HG03378 (cell line): ENCODE results near the gene PTPRK.

Experiments used
- ATAC-seq: cut with Tn5 transposase; IDR thresholded peaks from one replicate; pipeline ENCODE4 v1.9.1; 2021; ENCODE audit warnings: mild to moderate bottlenecking, moderate library complexity; ENCODE audit not compliant: unreplicated experiment

The PTPRK gene

GRCh38 chr6:127976796-127977195 is 543.6 kb downstream of the PTPRK start:
- no peak for ATAC-seq

GRCh38 chr6:127976111-127976510 is 544.3 kb downstream of the PTPRK start:
- no peak for ATAC-seq

GRCh38 chr6:127972815-127973214 is 547.6 kb downstream of the PTPRK start:
- no peak for ATAC-seq

- no peak for ATAC-seq
Observed at GRCh38 chr6:127971945-127972391, 548.4 kb downstream of the PTPRK start.

- ATAC-seq: no peak
Observed at GRCh38 chr6:127971386-127971785, 549.0 kb downstream of the PTPRK start.

- ATAC-seq: no peak
Observed at GRCh38 chr6:127969701-127970100, 550.7 kb downstream of the PTPRK start.

DNA sequence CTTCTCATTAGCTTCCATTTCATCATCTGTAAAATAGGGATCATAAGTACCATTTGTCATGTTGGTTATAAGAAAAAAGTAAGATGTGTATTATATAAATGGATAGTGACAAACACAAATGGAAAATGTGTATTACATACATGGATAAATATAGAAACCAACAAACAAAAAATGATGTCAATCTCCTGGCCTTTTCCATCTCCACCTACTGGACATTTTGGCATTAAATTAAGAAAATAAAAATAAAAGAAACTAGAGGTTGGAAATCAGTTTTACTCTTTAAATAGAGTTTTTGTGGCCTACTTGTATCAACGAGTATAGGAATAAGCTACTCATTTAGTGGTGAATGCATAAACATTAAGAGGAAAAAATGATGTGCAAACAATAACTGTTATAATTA is 552.0 kb downstream of the PTPRK start:
- no peak for ATAC-seq

GRCh38 chr6:127967708-127968107 is 552.7 kb downstream of the PTPRK start:
- ATAC-seq: no peak

DNA sequence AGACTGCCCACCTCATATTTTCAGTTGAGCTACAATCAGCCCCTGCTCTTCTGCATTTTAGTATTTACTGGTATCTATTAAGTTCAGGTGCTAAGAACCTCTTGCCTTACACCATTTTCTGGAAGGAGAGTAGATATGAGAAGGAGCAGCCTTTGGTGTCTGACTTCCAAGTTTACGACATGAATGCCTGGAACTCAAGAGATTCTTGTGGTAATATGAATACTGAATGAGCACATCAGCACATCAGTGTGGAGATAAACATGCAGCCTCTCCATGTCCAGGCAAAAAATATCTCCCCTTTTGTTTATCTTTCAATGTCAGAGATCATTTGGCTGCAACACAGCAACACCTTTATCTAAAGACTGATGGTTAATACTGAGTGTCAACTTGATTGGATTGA is 553.8 kb downstream of the PTPRK start:
- ATAC-seq: no peak

- ATAC-seq: no peak
Observed at GRCh38 chr6:127963495-127963894, 556.9 kb downstream of the PTPRK start.

DNA sequence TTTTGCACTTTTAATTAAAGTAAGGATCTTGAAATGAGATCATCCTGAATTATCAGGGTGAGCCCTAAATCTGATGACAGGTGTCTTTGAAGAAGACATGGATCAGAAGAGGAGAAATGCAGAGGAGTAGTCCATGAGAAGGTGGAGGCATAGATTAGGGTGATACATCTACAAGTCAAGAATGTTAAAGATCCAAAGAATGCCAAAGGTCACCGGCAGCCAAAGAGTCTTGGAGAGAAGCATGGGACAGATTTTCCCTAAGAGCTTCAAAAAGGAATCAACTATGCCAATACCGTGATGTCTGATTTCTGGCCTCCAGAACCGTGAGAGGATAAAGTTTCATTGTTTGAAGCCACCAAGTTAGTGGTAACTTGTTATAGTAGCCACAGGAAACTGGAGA is 560.5 kb downstream of the PTPRK start:
- no peak for ATAC-seq

- no peak for ATAC-seq
Observed at GRCh38 chr6:127956956-127957355, 563.4 kb downstream of the PTPRK start.

DNA sequence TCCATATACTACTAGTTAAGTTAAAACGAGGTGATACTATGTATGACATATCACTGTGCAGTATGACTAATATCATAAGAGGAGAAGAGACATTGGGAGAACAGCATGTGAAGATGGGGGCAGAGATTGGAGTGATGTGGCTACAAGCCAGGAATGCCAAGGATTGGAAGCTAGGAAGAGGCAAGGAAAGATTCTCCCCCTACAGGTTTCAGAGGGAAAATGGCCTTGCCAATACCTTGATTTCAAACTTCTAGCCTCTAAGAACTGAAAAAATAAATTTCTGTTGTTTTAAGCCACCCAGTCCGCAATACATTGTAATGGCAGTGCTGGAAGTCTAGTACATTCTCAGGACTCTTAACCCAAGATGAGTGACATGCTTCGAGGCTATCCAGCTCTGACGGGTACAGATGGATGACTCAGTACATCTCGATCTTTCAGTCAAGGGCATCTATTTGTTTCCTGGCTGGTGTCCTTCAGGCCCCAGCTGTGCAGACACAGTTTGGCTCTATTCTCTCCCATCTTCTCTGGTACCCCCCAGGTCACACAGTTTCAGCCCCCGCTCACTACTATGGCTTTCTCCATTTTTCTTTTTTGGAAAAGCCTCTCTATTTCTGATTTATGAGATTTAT is 564.0 kb downstream of the PTPRK start:
- ATAC-seq: no peak

GRCh38 chr6:127954082-127954481 is 566.3 kb downstream of the PTPRK start:
- ATAC-seq: no peak

- no peak for ATAC-seq
Observed at GRCh38 chr6:127952831-127953230, 567.6 kb downstream of the PTPRK start.

DNA sequence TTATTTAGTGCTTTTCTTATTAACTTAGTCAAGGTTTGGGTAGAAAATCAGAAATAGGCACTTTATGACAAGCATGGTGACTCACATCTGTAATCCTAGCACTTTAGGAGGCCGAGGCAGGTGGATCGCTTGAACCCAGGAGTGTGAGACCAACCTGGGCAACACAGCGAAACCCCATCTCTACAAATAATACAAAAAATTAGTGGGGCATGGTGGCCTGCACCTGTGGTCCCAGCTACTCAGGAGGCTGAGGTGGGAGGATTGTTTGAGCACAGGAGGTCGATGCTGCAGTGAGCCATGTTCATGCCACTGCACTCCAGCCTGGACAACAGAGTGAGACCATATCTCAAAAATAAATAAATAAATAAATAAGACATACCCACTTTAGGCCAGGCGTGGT is 568.2 kb downstream of the PTPRK start:
- no peak for ATAC-seq

GRCh38 chr6:127951172-127951917 is 569.1 kb downstream of the PTPRK start:
- ATAC-seq: peak; percentile 91

GRCh38 chr6:127950566-127951145 is 569.7 kb downstream of the PTPRK start:
- peak; percentile 32 for ATAC-seq

- no peak for ATAC-seq
Observed at GRCh38 chr6:127949251-127949650, 571.1 kb downstream of the PTPRK start.

DNA sequence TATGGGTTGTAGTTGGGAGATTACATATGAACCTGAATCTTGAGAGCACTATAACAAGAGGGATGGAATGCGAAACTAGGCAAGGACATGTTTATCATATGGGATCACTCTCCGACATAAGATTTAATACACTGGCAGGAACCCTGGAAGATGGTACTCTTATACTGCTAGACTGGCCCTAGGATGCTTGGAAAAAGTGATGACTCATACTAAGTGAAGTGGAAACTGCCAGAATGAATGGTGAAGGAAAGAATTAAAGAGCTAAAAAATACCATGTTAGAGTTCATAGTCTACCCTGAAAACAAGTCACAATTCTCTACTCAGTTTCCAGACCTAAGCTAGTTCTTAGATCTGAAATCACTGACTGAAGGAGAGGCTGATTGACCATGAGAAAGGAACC is 574.0 kb downstream of the PTPRK start:
- ATAC-seq: no peak

GRCh38 chr6:127945434-127946097 is 574.8 kb downstream of the PTPRK start:
- ATAC-seq: no peak

DNA sequence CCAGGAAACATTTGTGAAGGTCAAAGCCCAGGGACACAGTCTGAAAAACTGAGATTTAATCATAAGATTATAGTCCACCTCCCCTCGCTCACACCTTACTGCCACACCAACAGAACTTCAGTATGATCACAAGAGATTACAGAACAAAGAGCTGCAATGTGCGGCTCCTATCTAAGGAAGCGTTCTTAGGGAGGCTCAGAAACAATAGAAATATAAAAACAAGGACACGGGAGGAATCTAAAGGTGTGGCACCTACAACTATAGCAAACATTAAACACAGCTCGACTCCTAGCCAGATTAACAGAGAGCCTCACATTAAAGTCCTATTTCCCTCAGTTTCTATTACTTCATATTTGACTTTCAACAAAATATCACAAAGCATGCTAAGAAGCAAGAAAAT is 579.2 kb downstream of the PTPRK start:
- no peak for ATAC-seq
